SK-N-SH (cell line): Measurements from ENCODE around the gene DLL1. TPM values are rescaled to one million over a fixed set of nuclear protein-coding genes. Genes with fewer than 3 reads are reported as not detected.
"Not testable (repeated sequence)": the region's sequence is repeated elsewhere in the genome, so short reads cannot be mapped to it uniquely, and the experiment has no call there.

Source experiments
- CTCF ChIA-PET: fragments of 300-600, 350-600 bp; formaldehyde crosslinking; extraction: SDS; loops from one replicate; lab custom pipeline; 2021; lab: Yijun Ruan, JAX
- POLR2A ChIA-PET: fragments of 350-600 bp; sonication (Branson Sonifier 250); formaldehyde crosslinking; extraction: SDS; loops from one replicate; lab custom pipeline; 2020; ENCODE audit warnings: antibody characterized with exemption, inconsistent platforms; lab: Yijun Ruan, JAX
- DNase-seq: peaks from one replicate; pipeline ENCODE4 v3.0.0; 2012
- H2AFZ ChIP-seq: fragments of 200-600 bp; sonication (generic); 2 replicates; pipeline ENCODE4 v1.8.1; 2016; ENCODE audit warnings: antibody characterized with exemption, mild to moderate bottlenecking, low read depth
- H3F3A ChIP-seq: fragments of 200-600 bp; sonication (generic); replicated peaks from 2 replicates; pipeline ENCODE3; 2016; ENCODE audit warnings: antibody characterized with exemption, mild to moderate bottlenecking; ENCODE audit not compliant: insufficient read depth
- H3K27ac ChIP-seq, 2 experiments: fragments of 200-500 bp in 1 of 2; fragments of 200-600 bp in 1 of 2; sonication (Bioruptor generic) in 1 of 2; sonication (generic), shearing (Covaris generic) in 1 of 2; 2 replicates each; pipeline versions ENCODE4 v1.5.1 to v1.6.1; 2014 to 2016; ENCODE audit warnings: low read depth in 2 of 2, inconsistent platforms in 1 of 2, low read length in 1 of 2, mild to moderate bottlenecking in 1 of 2, mixed read lengths in 1 of 2
- H3K27me3 ChIP-seq: fragments of 200-600 bp; sonication (generic), shearing (Covaris generic); 2 replicates; pipeline ENCODE4 v1.6.1; 2016; ENCODE audit warnings: mixed run types; ENCODE audit not compliant: insufficient read depth
- H3K36me3 ChIP-seq, 2 experiments: fragments of 200-500 bp in 1 of 2; fragments of 200-600 bp in 1 of 2; sonication (Bioruptor generic) in 1 of 2; sonication (generic) in 1 of 2; replicated peaks in 1 of 2; 2 replicates each; pipeline versions ENCODE3 to v1.5.1; 2014 to 2016; ENCODE audit warnings: low read length in 1 of 2, mild to moderate bottlenecking in 1 of 2; ENCODE audit not compliant: insufficient read depth in 2 of 2, control insufficient read depth in 1 of 2
- H3K4me1 ChIP-seq, 2 experiments: fragments of 200-500 bp in 1 of 2; fragments of 200-600 bp in 1 of 2; sonication (Bioruptor generic) in 1 of 2; sonication (generic), shearing (Covaris generic) in 1 of 2; 2 replicates each; pipeline versions ENCODE4 v1.5.1 to v1.6.1; 2014 to 2016; ENCODE audit warnings: low read depth in 1 of 2, low read length in 1 of 2, mixed run types in 1 of 2; ENCODE audit not compliant: insufficient read depth in 2 of 2, control insufficient read depth in 1 of 2
- H3K4me2 ChIP-seq: fragments of 200-600 bp; sonication (generic), shearing (Covaris generic); 2 replicates; pipeline ENCODE4 v1.6.1; 2017; ENCODE audit warnings: mixed run types
- H3K4me3 ChIP-seq, 2 experiments: fragments of 200-500 bp in 1 of 2; fragments of 200-600 bp in 1 of 2; sonication (Bioruptor generic) in 1 of 2; sonication (generic), shearing (Covaris generic) in 1 of 2; 2 replicates each; pipeline versions ENCODE4 v1.5.1 to v1.8.1; 2014 to 2016; ENCODE audit warnings: low read depth in 2 of 2, inconsistent platforms in 1 of 2, low read length in 1 of 2, mild to moderate bottlenecking in 1 of 2, mixed read lengths in 1 of 2, moderate library complexity in 1 of 2
- H3K79me2 ChIP-seq: fragments of 200-600 bp; sonication (generic); 2 replicates; pipeline ENCODE4 v1.8.1; 2017; ENCODE audit warnings: mild to moderate bottlenecking; ENCODE audit not compliant: insufficient read depth
- H3K9ac ChIP-seq: fragments of 200-600 bp; sonication (generic); 2 replicates; pipeline ENCODE4 v1.6.1; 2017; ENCODE audit warnings: mixed run types
- H3K9me2 ChIP-seq: fragments of 200-600 bp; sonication (generic); 2 replicates; pipeline ENCODE4 v1.6.1; 2017; ENCODE audit warnings: mixed run types
- H3K9me3 ChIP-seq: fragments of 200-600 bp; sonication (generic); 2 replicates; pipeline ENCODE4 v1.6.1; 2017; ENCODE audit warnings: mixed run types, mild to moderate bottlenecking, moderate library complexity
- H4K20me1 ChIP-seq: fragments of 200-600 bp; sonication (generic); 2 replicates; pipeline ENCODE4 v1.6.1; 2017; ENCODE audit warnings: mild to moderate bottlenecking, mixed run types; ENCODE audit not compliant: insufficient read depth
- CHD2 ChIP-seq: fragments of 150-350 bp; IDR thresholded peaks from 2 replicates; pipeline ENCODE4 v1.6.1; 2018; ENCODE audit warnings: low read length; ENCODE audit not compliant: partially characterized antibody
- EP300 ChIP-seq, 2 experiments: IDR thresholded peaks; 2 replicates each; pipeline versions ENCODE4 v1.4.0 to v1.6.1; 2012; ENCODE audit warnings: borderline replicate concordance in 1 of 2, low read depth in 1 of 2, low read length in 1 of 2
- FOSL2 ChIP-seq: IDR thresholded peaks from 2 replicates; pipeline ENCODE4 v1.4.0; 2012; ENCODE audit warnings: low read depth, mild to moderate bottlenecking, moderate library complexity, borderline replicate concordance
- FOXJ3 ChIP-seq: sonication (generic); formaldehyde crosslinking; IDR thresholded peaks from 2 replicates; pipeline ENCODE4 v1.5.1; 2020; ENCODE audit warnings: mild to moderate bottlenecking, missing genetic modification reagents
- FOXM1 ChIP-seq: IDR thresholded peaks from 2 replicates; pipeline ENCODE4 v1.4.0; 2012; ENCODE audit warnings: low read depth, mild to moderate bottlenecking
- GATA2 ChIP-seq: sonication (generic); formaldehyde crosslinking; IDR thresholded peaks from 2 replicates; pipeline ENCODE4 v1.5.0; 2020; ENCODE audit warnings: mild to moderate bottlenecking, missing genetic modification reagents
- NFIC ChIP-seq: IDR thresholded peaks from 2 replicates; pipeline ENCODE4 v1.4.0; 2012; ENCODE audit warnings: borderline replicate concordance
- NRF1 ChIP-seq: IDR thresholded peaks from 2 replicates; pipeline ENCODE4 v1.6.1; 2012; ENCODE audit warnings: low read depth, mild to moderate bottlenecking, low read length
- POLR2AphosphoS5 ChIP-seq: IDR thresholded peaks from 2 replicates; pipeline ENCODE4 v1.6.1; 2012; ENCODE audit warnings: low read depth, low read length
- RCOR1 ChIP-seq: fragments of 150-350 bp; IDR thresholded peaks from 2 replicates; pipeline ENCODE4 v1.6.1; 2017; ENCODE audit warnings: antibody characterized with exemption, low read length
- RFX5 ChIP-seq: IDR thresholded peaks from 2 replicates; pipeline ENCODE4 v1.6.1; 2012; ENCODE audit warnings: mild to moderate bottlenecking, improper control_type of control experiment, low read length
- SIN3A ChIP-seq: IDR thresholded peaks from 2 replicates; pipeline ENCODE4 v1.6.1; 2012; ENCODE audit warnings: low read depth, mild to moderate bottlenecking, low read length, moderate library complexity, borderline replicate concordance
- SMC3 ChIP-seq: IDR thresholded peaks from 2 replicates; pipeline ENCODE4 v1.6.1; 2012; ENCODE audit warnings: low read depth, low read length, improper control_type of control experiment
- TAF1 ChIP-seq: IDR thresholded peaks from 2 replicates; pipeline ENCODE4 v1.6.1; 2012; ENCODE audit warnings: low read depth, mild to moderate bottlenecking, low read length, moderate library complexity, borderline replicate concordance
- USF1 ChIP-seq: IDR thresholded peaks from 2 replicates; pipeline ENCODE4 v1.4.0; 2012; ENCODE audit warnings: low read depth, borderline replicate concordance
- WGBS: methylation state at CpG from one replicate; pipeline ENCODE4 v1.1.6; 2017; ENCODE audit warnings: low lambda C conversion rate; 5-methylcytosine and 5-hydroxymethylcytosine counted together
- polyA plus RNA-seq, 3 experiments: library from polyadenylated mRNA; depleted of rRNA; stranded (reverse); fragments of >200 nt; gene quantifications; 2 replicates each; pipeline ENCODE4 v1.2.3, GENCODE V29; 2012
- TF ChIP-seq, protein P1 (sequence below): IDR thresholded peaks from 2 replicates; pipeline ENCODE4 v1.6.1; 2012; ENCODE audit warnings: mild to moderate bottlenecking, low read depth, low read length, moderate library complexity

The DLL1 gene
- polyA plus RNA-seq (2012; rRNA removed) = 0.08 and 0.25 TPM in 2 replicates
- 0.18 and 0.24 TPM in 2 replicates for polyA plus RNA-seq (2012; cell fraction: cytosol; rRNA removed)
- 0.79 and 0.96 TPM in 2 replicates for polyA plus RNA-seq (2012; cell fraction: nucleus; rRNA removed)

DNA sequence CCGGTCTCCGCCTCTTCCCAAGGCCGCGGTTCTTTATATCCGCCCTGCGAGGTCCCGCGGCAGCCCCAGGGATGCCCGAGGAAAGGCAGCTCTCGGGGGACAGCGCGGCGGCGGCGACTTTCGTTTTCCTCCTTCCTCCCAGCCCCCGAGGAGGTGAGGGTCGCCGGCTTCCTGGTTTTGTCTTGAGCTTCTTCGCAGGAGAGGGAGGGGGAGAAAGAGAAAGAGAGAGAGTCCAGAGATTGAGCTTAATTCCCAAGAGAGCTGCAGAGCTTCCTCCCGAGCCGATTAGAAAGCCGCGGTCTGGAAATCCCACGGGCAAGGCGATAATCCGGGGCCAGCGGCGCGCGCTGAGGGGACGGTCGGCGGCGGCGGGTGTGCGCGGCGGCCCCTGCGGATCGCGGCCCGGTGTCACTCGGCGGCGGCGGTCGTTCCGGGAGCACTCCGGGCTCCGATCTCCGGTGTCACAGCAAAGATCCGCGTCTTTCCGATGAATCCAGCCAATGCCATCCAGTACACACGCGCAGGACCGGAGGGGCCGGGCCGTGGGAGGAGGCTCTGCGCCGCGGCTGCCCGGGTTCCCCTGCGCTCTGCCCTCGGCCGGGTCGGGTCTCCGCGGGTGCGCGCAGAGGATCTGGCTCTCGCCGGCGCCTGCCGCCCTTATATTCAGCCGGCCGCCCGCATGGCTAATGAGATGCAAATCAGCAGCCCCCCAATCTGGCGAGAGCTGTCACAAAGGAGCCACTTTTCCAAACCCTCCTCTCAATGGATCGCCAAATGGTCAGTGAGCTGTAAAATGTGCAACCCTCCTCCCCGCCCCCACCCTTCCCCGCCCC is at the start of gene DLL1:
DLL1 (minus strand) TSS at position 783 of the 833 bp plus-strand sequence. CDS start 939 bp downstream, outside the sequence.
- TF ChIP-seq FOXJ3 (no peak), NRF1 (peak; percentile 23; the same call in 1 of the 2 replicates)
- peaks cover 86% of the 10 kb centered on the region for H3K27me3 ChIP-seq
- H3K27ac ChIP-seq = no peak within 1 kb of the TSS
- H2AFZ ChIP-seq = peak within 1 kb of the TSS; percentile 90
- H3F3A ChIP-seq = peaks cover 14% of the 10 kb centered on the region
- no peaks in the 10 kb centered on the region for H3K36me3 ChIP-seq
- peak within 1 kb of the TSS; percentile 31; the same call in 1 of the 2 replicates for H3K9ac ChIP-seq
- H3K4me2 ChIP-seq = peak within 1 kb of the TSS; percentile 94
- DNase-seq = peak; percentile 74
- ChIA-PET CTCF (interaction anchor here (0.7 to 6.3 kb wide), 4 partner anchors 340 to 501 kb away, joined by 3 to 60 read pairs (median 20); no protein-coding TSS in a partner anchor), POLR2A (no interaction called here)
- H3K9me3 ChIP-seq = no peaks in the 10 kb centered on the region
- H3K4me3 ChIP-seq = peak within 1 kb of the TSS; percentile 54 to 72
- H3K79me2 ChIP-seq = no peaks in the 10 kb centered on the region
- peaks cover 0 to 33% of the 10 kb centered on the region in 2 experiments; a peak in 2 of 4 replicates for H3K4me1 ChIP-seq
- under 1% methylated on average over 44 of the region's 83 CpGs for WGBS
- no peaks in the 10 kb centered on the region for H3K9me2 ChIP-seq
- no peaks in the 10 kb centered on the region for H4K20me1 ChIP-seq

- H3K4me2 ChIP-seq, H2AFZ ChIP-seq, DNase-seq, H3K9me2 ChIP-seq, CTCF ChIA-PET, H4K20me1 ChIP-seq, H3K9me3 ChIP-seq, H3K4me1 ChIP-seq, H3K27ac ChIP-seq, H3K9ac ChIP-seq, H3K27me3 ChIP-seq, H3F3A ChIP-seq, POLR2A ChIA-PET, H3K4me3 ChIP-seq: not testable (repeated sequence)
- 97% methylated on average over 3 of the region's 3 CpGs for WGBS
- peaks cover 29 to 45% of the 10 kb centered on the region in 2 experiments for H3K36me3 ChIP-seq
- peaks cover 54% of the 10 kb centered on the region for H3K79me2 ChIP-seq
These were observed 44.3 kb upstream of the DLL1 start for GRCh38 chr6:170335199-170335598.

DNA sequence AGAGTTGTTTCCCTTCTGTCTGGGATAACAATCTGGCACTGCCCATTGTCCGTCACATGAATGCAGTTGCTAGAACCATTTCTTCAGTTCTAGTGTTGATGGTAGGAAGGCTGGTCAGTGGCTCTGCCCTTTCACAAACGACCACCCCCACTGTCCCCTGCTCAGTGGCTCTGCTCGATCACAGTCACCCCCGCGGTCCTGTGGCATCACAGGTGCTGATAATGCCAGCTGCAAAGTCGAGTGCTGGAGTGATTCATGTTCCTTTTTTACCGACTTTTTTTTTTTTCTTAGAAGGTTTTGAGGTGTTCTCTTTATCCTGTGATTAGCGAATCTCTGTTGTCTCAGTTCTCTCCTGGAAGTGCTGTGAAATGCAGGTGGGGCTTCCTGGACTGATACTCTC is 38.4 kb upstream of the DLL1 start:
- Histone ChIP-seq H3F3A (no peaks in the 10 kb centered on the region), H4K20me1 (no peaks in the 10 kb centered on the region), H3K4me3 (no peak overlapping the region), H3K9me3 (no peaks in the 10 kb centered on the region), H2AFZ (no peak overlapping the region), H3K27ac (no peak overlapping the region), H3K4me2 (no peak overlapping the region), H3K36me3 (peaks cover 57 to 70% of the 10 kb centered on the region in 2 experiments), H3K4me1 (no peaks in the 10 kb centered on the region; a peak in 1 of 4 replicates), H3K9ac (no peak overlapping the region), H3K27me3 (no peaks in the 10 kb centered on the region), H3K79me2 (peaks cover 10% of the 10 kb centered on the region; the same call in 1 of the 2 replicates), H3K9me2 (no peaks in the 10 kb centered on the region)
- WGBS = 86% methylated on average over 8 of the region's 8 CpGs
- ChIA-PET POLR2A (no interaction called here), CTCF (interaction anchor here (0.7 to 2.3 kb wide), 3 partner anchors 188 to 201 kb away, joined by 3 to 4 read pairs (median 3); no protein-coding TSS in a partner anchor)
- no peak for DNase-seq
- TF ChIP-seq SIN3A (no peak), EP300 (IDR thresholded peaks at IDR 0.05; ENCODE audit: borderline replicate concordance in 1 of 2, low read depth in 1 of 2, low read length in 1 of 2) (no peak), POLR2AphosphoS5 (no peak), FOXJ3 (no peak), CHD2 (no peak), GATA2 (CRISPR knock-in tag) (no peak), NFIC (no peak), RCOR1 (no peak), FOSL2 (no peak), FOXM1 (no peak), USF1 (no peak), TAF1 (no peak), RFX5 (no peak), SMC3 (no peak)
- TF ChIP-seq, protein P1, sequence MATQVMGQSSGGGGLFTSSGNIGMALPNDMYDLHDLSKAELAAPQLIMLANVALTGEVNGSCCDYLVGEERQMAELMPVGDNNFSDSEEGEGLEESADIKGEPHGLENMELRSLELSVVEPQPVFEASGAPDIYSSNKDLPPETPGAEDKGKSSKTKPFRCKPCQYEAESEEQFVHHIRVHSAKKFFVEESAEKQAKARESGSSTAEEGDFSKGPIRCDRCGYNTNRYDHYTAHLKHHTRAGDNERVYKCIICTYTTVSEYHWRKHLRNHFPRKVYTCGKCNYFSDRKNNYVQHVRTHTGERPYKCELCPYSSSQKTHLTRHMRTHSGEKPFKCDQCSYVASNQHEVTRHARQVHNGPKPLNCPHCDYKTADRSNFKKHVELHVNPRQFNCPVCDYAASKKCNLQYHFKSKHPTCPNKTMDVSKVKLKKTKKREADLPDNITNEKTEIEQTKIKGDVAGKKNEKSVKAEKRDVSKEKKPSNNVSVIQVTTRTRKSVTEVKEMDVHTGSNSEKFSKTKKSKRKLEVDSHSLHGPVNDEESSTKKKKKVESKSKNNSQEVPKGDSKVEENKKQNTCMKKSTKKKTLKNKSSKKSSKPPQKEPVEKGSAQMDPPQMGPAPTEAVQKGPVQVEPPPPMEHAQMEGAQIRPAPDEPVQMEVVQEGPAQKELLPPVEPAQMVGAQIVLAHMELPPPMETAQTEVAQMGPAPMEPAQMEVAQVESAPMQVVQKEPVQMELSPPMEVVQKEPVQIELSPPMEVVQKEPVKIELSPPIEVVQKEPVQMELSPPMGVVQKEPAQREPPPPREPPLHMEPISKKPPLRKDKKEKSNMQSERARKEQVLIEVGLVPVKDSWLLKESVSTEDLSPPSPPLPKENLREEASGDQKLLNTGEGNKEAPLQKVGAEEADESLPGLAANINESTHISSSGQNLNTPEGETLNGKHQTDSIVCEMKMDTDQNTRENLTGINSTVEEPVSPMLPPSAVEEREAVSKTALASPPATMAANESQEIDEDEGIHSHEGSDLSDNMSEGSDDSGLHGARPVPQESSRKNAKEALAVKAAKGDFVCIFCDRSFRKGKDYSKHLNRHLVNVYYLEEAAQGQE = no peak
